Gastrocnemius medialis (tissue), 4 donors: ENCODE data around the gene OMG. TPM values are rescaled to one million over a fixed set of nuclear protein-coding genes. Genes with fewer than 3 reads are reported as not detected.
"Not testable (repeated sequence)": the region's sequence is repeated elsewhere in the genome, so short reads cannot be mapped to it uniquely, and the experiment has no call there.

Experiments
- ATAC-seq, 2 donors: fragments of 150-250 bp; one replicate each; pipeline ENCODE4 v1.9.1; 2016
- DNase-seq, 2 donors: peaks; one replicate each; pipeline ENCODE4 v3.0.0-alpha.2; 2019
- H3K27ac ChIP-seq, 4 donors: fragments of 200-600 bp; sonication (generic); 1 replicate in 1 of 4; 2 replicates in 3 of 4; pipeline ENCODE4 v1.5.1; 2016 to 2018; ENCODE audit warnings: mild to moderate bottlenecking in 2 of 4, moderate library complexity in 1 of 4
- H3K27me3 ChIP-seq, 3 donors: fragments of 200-600 bp; sonication (generic) in 2 of 3; 1 replicate in 1 of 3; 2 replicates in 2 of 3; pipeline versions ENCODE4 v1.5.1 to v1.6.0; 2016 to 2019; ENCODE audit warnings: mild to moderate bottlenecking in 1 of 3, moderate library complexity in 1 of 3
- H3K36me3 ChIP-seq, 2 donors: fragments of 200-600 bp; sonication (generic) in 1 of 2; one replicate each; pipeline ENCODE4 v1.5.1; 2017 to 2018
- H3K4me1 ChIP-seq, 2 donors: fragments of 200-600 bp; sonication (generic) in 1 of 2; one replicate each; pipeline ENCODE4 v1.5.1; 2016 to 2017; ENCODE audit warnings: mild to moderate bottlenecking in 2 of 2
- H3K4me3 ChIP-seq, 4 donors: fragments of 200-600 bp; sonication (generic) in 3 of 4; 1 replicate in 1 of 4; 2 replicates in 3 of 4; pipeline ENCODE4 v1.5.1; 2016 to 2019; ENCODE audit warnings: mild to moderate bottlenecking in 2 of 4
- H3K9me3 ChIP-seq, 3 donors: fragments of 200-600 bp; sonication (generic) in 2 of 3; 1 replicate in 1 of 3; 2 replicates in 2 of 3; pipeline ENCODE4 v1.5.1; 2016 to 2019
- CTCF ChIP-seq, 5 experiments: fragments of 450-650 bp in 3 of 5; fragments of 200-600 bp in 2 of 5; sonication (generic) in 2 of 5; IDR thresholded peaks in 4 of 5; conservative IDR thresholded peaks in 1 of 5; 1 replicate in 4 of 5; 2 replicates in 1 of 5; pipeline ENCODE4 v1.5.1; 2016 to 2019; ENCODE audit warnings: antibody characterized with exemption in 5 of 5, mild to moderate bottlenecking in 3 of 5, moderate library complexity in 3 of 5
- POLR2A ChIP-seq, 2 donors: fragments of 450-650 bp; IDR thresholded peaks; one replicate each; pipeline ENCODE4 v1.6.1; 2017; ENCODE audit warnings: antibody characterized with exemption in 2 of 2, mild to moderate bottlenecking in 2 of 2, moderate library complexity in 2 of 2
- in situ Hi-C, 4 donors: fragments of 200-750 bp; cut with MboI; loops; one replicate each; pipeline versions ENCODE4 v1.15.0 to v1.8.0; 2017; ENCODE audit warnings: low sequenced_read_pairs in 4 of 4
- intact Hi-C: fragments of 100-400 bp; cut with DNase I; formaldehyde crosslinking; loops from one replicate; pipeline ENCODE4 v1.15.1; 2023; ENCODE audit warnings: low total_unique reads
- total RNA-seq, 4 donors: library from RNA; depleted of rRNA; stranded (reverse); fragments of >200 nt; gene quantifications; one replicate each; pipeline versions ENCODE4 v1.1.0 to v1.2.3, GENCODE V29; 2016

OMG gene
- total RNA-seq, 4 donors from 2014 or later = not detected

GRCh38 chr17:31294231-31294630 is 2.8 kb downstream of the OMG start:
- intact Hi-C loops = no loop called here
- no peak for ATAC-seq

GRCh38 chr17:31293581-31293980 is 3.5 kb downstream of the OMG start:
- no peak overlapping the region for H3K27ac ChIP-seq
- DNase-seq (no peak), ATAC-seq (no peak)
- H3K4me3 ChIP-seq = no peak overlapping the region
- intact Hi-C loops (no loop called here), in situ Hi-C loops (loop anchor here in 1 of 4 donors (25.0 kb wide), 1 partner anchor 106 kb away; no protein-coding TSS in a partner anchor)
- H3K4me1 ChIP-seq = no peaks in the 10 kb centered on the region
- H3K36me3 ChIP-seq = no peaks in the 10 kb centered on the region
- no peak for TF ChIP-seq CTCF (IDR thresholded peaks at IDR 0.05 in 4 of 5, conservative IDR thresholded peaks at IDR 0.05 in 1 of 5)
- TF ChIP-seq POLR2A (IDR thresholded peaks at IDR 0.05) = no peak
- no peaks in the 10 kb centered on the region for H3K27me3 ChIP-seq
- no peaks in the 10 kb centered on the region for H3K9me3 ChIP-seq

More at GRCh38 chr17:31294231-31294630, 2.8 kb downstream of the OMG start:
- TF ChIP-seq CTCF (IDR thresholded peaks at IDR 0.05 in 4 of 5, conservative IDR thresholded peaks at IDR 0.05 in 1 of 5) (no peak), POLR2A (IDR thresholded peaks at IDR 0.05) (no peak)
- no peak overlapping the region for H3K27ac ChIP-seq
- in situ Hi-C loops = loop anchor here in 1 of 4 donors (25.0 kb wide), 1 partner anchor 107 kb away; no protein-coding TSS in a partner anchor
- no peaks in the 10 kb centered on the region for H3K27me3 ChIP-seq
- no peaks in the 10 kb centered on the region for H3K9me3 ChIP-seq
- DNase-seq = no peak
- no peak overlapping the region for H3K4me3 ChIP-seq
- no peaks in the 10 kb centered on the region for H3K36me3 ChIP-seq
- no peaks in the 10 kb centered on the region for H3K4me1 ChIP-seq

DNA sequence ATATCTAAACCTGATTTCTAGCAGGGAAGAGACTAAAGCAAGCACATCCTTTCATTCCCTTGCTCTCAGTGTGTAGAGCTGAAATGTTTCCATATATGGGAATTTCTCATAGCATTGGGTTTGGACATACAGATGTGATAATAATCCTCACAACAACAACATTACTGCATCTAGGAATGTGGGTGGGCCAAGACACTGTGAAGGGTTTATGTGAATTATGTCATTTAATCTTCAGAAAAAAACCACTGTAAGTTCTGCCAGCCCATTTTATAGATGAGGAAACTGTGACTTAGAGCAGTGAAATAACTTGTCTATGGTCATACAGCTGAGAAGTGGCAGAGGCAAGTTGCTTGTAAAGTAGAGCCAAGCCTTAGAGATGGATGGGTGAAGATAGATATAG is 5.2 kb downstream of the OMG start:
- no peak for ATAC-seq
- Histone ChIP-seq H3K27ac (no peak overlapping the region), H3K4me1 (no peaks in the 10 kb centered on the region), H3K36me3 (no peaks in the 10 kb centered on the region), H3K4me3 (no peak overlapping the region), H3K9me3 (no peaks in the 10 kb centered on the region), H3K27me3 (no peaks in the 10 kb centered on the region)
- TF ChIP-seq CTCF (IDR thresholded peaks at IDR 0.05 in 4 of 5, conservative IDR thresholded peaks at IDR 0.05 in 1 of 5) (no peak), POLR2A (IDR thresholded peaks at IDR 0.05) (no peak)
- intact Hi-C loops = no loop called here
- no peak for DNase-seq
- in situ Hi-C loops = loop anchor here in 1 of 4 donors (25.0 kb wide), 1 partner anchor 105 kb away; no protein-coding TSS in a partner anchor

DNA sequence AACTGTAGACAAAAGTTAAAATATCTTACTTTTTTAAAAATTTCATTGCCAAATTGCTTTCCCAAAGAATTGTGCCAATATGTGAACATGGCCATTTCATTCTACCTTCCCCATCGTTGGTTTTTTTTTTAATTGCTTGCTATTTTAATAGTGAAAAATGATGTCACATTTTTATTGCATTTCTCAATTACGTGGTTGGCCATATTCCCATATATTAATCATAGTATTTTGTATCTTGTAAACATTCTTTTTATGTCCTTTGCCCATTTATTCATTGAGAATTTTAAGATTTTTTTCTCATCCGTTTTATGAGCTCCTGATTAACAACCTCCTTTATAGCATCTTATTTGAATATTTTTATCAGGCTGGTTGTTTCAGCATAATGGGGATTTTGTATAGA is 7.2 kb downstream of the OMG start:
- Histone ChIP-seq H3K27ac (no peak overlapping the region), H3K36me3 (no peaks in the 10 kb centered on the region), H3K9me3 (no peaks in the 10 kb centered on the region), H3K27me3 (no peaks in the 10 kb centered on the region), H3K4me3 (no peak overlapping the region), H3K4me1 (no peaks in the 10 kb centered on the region)
- TF ChIP-seq POLR2A (IDR thresholded peaks at IDR 0.05) = no peak
- no peak for TF ChIP-seq CTCF (IDR thresholded peaks at IDR 0.05 in 4 of 5, conservative IDR thresholded peaks at IDR 0.05 in 1 of 5)
- ATAC-seq = no peak
- intact Hi-C loops (no loop called here), in situ Hi-C loops (loop anchor here in 1 of 4 donors (25.0 kb wide), 1 partner anchor 102 kb away; no protein-coding TSS in a partner anchor)
- DNase-seq = no peak

DNA sequence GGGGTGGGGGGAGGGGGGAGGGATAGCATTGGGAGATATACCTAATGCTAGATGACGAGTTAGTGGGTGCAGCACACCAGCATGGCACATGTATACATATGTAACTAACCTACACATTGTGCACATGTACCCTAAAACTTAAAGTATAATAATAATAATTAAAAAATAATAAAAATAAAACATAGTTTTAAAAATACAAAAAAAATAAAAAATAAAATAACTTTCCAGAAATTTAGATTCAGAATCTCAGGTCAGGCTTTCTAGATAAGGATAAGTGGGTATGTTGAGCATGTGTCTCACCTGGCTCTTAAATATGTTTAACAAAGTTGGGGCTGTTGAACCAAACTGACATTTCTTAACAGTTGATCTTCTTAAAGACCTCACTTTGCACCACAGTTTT is 9.1 kb downstream of the OMG start:
- H3K9me3 ChIP-seq, ATAC-seq, intact Hi-C loops, DNase-seq, H3K27me3 ChIP-seq, H3K4me1 ChIP-seq, H3K4me3 ChIP-seq, H3K36me3 ChIP-seq, H3K27ac ChIP-seq: not testable (repeated sequence)
- in situ Hi-C loops = loop anchor here in 1 of 4 donors (25.0 kb wide), 1 partner anchor 101 kb away; no protein-coding TSS in a partner anchor
